ENCODE data around the gene MMP27.

MMP27 gene

GRCh38 chr11:102704841-102705240 is 728 bp downstream of the MMP27 start:
- no peak overlapping the region for H2AFZ ChIP-seq (ENCODE audit: low read depth)
- no peak for TF ChIP-seq CTCF (conservative IDR thresholded peaks at IDR 0.05; ENCODE audit: low read depth, low read length)

GRCh38 chr11:102703826-102704493 is 1.6 kb downstream of the MMP27 start:
- Histone ChIP-seq H3K79me2 (ENCODE audit: insufficient read depth, low read depth) (no peaks in the 10 kb centered on the region), H3K4me1 (ENCODE audit: low read depth, poor library complexity, severe bottlenecking) (no peaks in the 10 kb centered on the region), H3K27ac (no peak overlapping the region), H4K20me1 (ENCODE audit: insufficient read depth) (no peaks in the 10 kb centered on the region), H3K9ac (no peak overlapping the region), H3K27me3 (ENCODE audit: insufficient read depth, low read depth) (no peaks in the 10 kb centered on the region), H2AFZ (ENCODE audit: low read depth) (no peak overlapping the region), H3K4me3 (IDR thresholded peaks at IDR 0.05; ENCODE audit: insufficient read depth, low read depth, low read length) (no peak overlapping the region), H3K4me2 (no peak overlapping the region), H3K36me3 (ENCODE audit: insufficient read depth) (no peaks in the 10 kb centered on the region)
- no peak for TF ChIP-seq CTCF (conservative IDR thresholded peaks at IDR 0.05; ENCODE audit: low read depth, low read length)

More at GRCh38 chr11:102704841-102705240, 728 bp downstream of the MMP27 start:
- Histone ChIP-seq H4K20me1 (ENCODE audit: insufficient read depth) (no peaks in the 10 kb centered on the region), H3K4me2 (no peak overlapping the region), H3K79me2 (ENCODE audit: insufficient read depth, low read depth) (no peaks in the 10 kb centered on the region), H3K27ac (no peak overlapping the region), H3K36me3 (ENCODE audit: insufficient read depth) (no peaks in the 10 kb centered on the region), H3K9ac (no peak overlapping the region), H3K27me3 (ENCODE audit: insufficient read depth, low read depth) (no peaks in the 10 kb centered on the region), H3K4me3 (IDR thresholded peaks at IDR 0.05; ENCODE audit: insufficient read depth, low read depth, low read length) (no peak overlapping the region), H3K4me1 (ENCODE audit: low read depth, poor library complexity, severe bottlenecking) (no peaks in the 10 kb centered on the region)

- no peaks in the 10 kb centered on the region for H3K79me2 ChIP-seq (ENCODE audit: insufficient read depth, low read depth)
- no peaks in the 10 kb centered on the region for H3K36me3 ChIP-seq (ENCODE audit: insufficient read depth)
- no peak overlapping the region for H3K4me3 ChIP-seq (IDR thresholded peaks at IDR 0.05; ENCODE audit: insufficient read depth, low read depth, low read length)
- H3K4me1 ChIP-seq (ENCODE audit: low read depth, poor library complexity, severe bottlenecking): no peaks in the 10 kb centered on the region
- no peaks in the 10 kb centered on the region for H4K20me1 ChIP-seq (ENCODE audit: insufficient read depth)
- H2AFZ ChIP-seq (ENCODE audit: low read depth): no peak overlapping the region
- TF ChIP-seq CTCF (conservative IDR thresholded peaks at IDR 0.05; ENCODE audit: low read depth, low read length): no peak
- H3K9ac ChIP-seq: no peak overlapping the region
- no peak overlapping the region for H3K4me2 ChIP-seq
- H3K27me3 ChIP-seq (ENCODE audit: insufficient read depth, low read depth): no peaks in the 10 kb centered on the region
- no peak overlapping the region for H3K27ac ChIP-seq
Observed at GRCh38 chr11:102695201-102695600, 10.4 kb downstream of the MMP27 start.

- Histone ChIP-seq H3K36me3 (ENCODE audit: insufficient read depth) (no peaks in the 10 kb centered on the region), H4K20me1 (ENCODE audit: insufficient read depth) (no peaks in the 10 kb centered on the region), H2AFZ (ENCODE audit: low read depth) (no peak overlapping the region), H3K27me3 (ENCODE audit: insufficient read depth, low read depth) (no peaks in the 10 kb centered on the region), H3K4me1 (ENCODE audit: low read depth, poor library complexity, severe bottlenecking) (no peaks in the 10 kb centered on the region), H3K4me2 (no peak overlapping the region), H3K79me2 (ENCODE audit: insufficient read depth, low read depth) (no peaks in the 10 kb centered on the region), H3K27ac (no peak overlapping the region), H3K9ac (no peak overlapping the region), H3K4me3 (IDR thresholded peaks at IDR 0.05; ENCODE audit: insufficient read depth, low read depth, low read length) (no peak overlapping the region)
- no peak for TF ChIP-seq CTCF (conservative IDR thresholded peaks at IDR 0.05; ENCODE audit: low read depth, low read length)
Observed at GRCh38 chr11:102685754-102686153, 19.8 kb downstream of the MMP27 start.

Measured in KMS-11 (cell line).